Stimulated activated CD4-positive, alpha-beta T cell treated with anti-CD3 and anti-CD28 coated beads, Interleukin-12 subunit alpha, Interleukin-12 subunit beta, amount 100 ng/mL, for 4 hours (primary cell): ENCODE results near the gene CLEC9A.

Source experiments
- DNase-seq: peaks from one replicate; pipeline ENCODE4 v3.0.0-alpha.2; 2020

CLEC9A gene

GRCh38 chr12:10113075-10113474, 82.6 kb downstream of the CLEC9A start:
- no peak for DNase-seq

- no peak for DNase-seq
These were observed 83.4 kb downstream of the CLEC9A start for GRCh38 chr12:10113920-10114319.

- DNase-seq = no peak
These were observed 84.8 kb downstream of the CLEC9A start for GRCh38 chr12:10115311-10115710.
